Ovary (tissue), 9 donors: Measurements from ENCODE around the gene DOK3. TPM values are rescaled to one million over a fixed set of nuclear protein-coding genes. Genes with fewer than 3 reads are reported as not detected.
A peak's percentile ranks its signal among the peaks of the same experiment; 100 is the strongest.

ENCODE experiments used
- DNase-seq, 5 donors: peaks; one replicate each; pipeline ENCODE4 v3.0.0-alpha.2; 2019 to 2020
- H3K27ac ChIP-seq, 2 donors: fragments of 200-600 bp; one replicate each; pipeline versions ENCODE4 v1.5.1 to v1.8.0; 2019 to 2022
- H3K27me3 ChIP-seq: fragments of 200-600 bp; one replicate; pipeline ENCODE4 v1.8.0; 2022
- H3K36me3 ChIP-seq: fragments of 200-600 bp; sonication (generic); one replicate; pipeline ENCODE4 v1.5.1; 2019
- H3K4me1 ChIP-seq: one replicate; pipeline ENCODE4 v1.8.1; 2013; ENCODE audit warnings: mild to moderate bottlenecking, moderate library complexity; ENCODE audit not compliant: insufficient read depth
- H3K4me3 ChIP-seq: fragments of 200-600 bp; sonication (generic); one replicate; pipeline ENCODE4 v1.5.1; 2017
- H3K9me3 ChIP-seq, 2 donors: fragments of 200-600 bp in 1 of 2; sonication (generic) in 1 of 2; one replicate each; pipeline versions ENCODE4 v1.5.1 to v1.8.1; 2013 to 2019; ENCODE audit warnings: mild to moderate bottlenecking in 1 of 2, moderate library complexity in 1 of 2
- CTCF ChIP-seq, 3 donors: fragments of 450-650 bp in 2 of 3; fragments of 200-600 bp in 1 of 3; IDR thresholded peaks; one replicate each; pipeline versions ENCODE4 v1.5.1 to v1.8.0; 2016 to 2022; ENCODE audit warnings: antibody characterized with exemption in 3 of 3, mild to moderate bottlenecking in 1 of 3
- EP300 ChIP-seq: sonication (generic); formaldehyde crosslinking; IDR thresholded peaks from one replicate; pipeline ENCODE4 v1.6.1; 2017; ENCODE audit warnings: antibody characterized with exemption
- POLR2A ChIP-seq: fragments of 450-650 bp; IDR thresholded peaks from one replicate; pipeline ENCODE4 v1.6.1; 2017; ENCODE audit warnings: antibody characterized with exemption, mild to moderate bottlenecking, moderate library complexity
- WGBS, 3 donors: extraction: QIAGEN DNeasy Blood & Tissue Kit in 1 of 3; methylation state at CpG; one replicate each; pipeline versions ENCODE4 v1.1.5 to v1.1.7; 2013 to 2017; 5-methylcytosine and 5-hydroxymethylcytosine counted together
- intact Hi-C, 4 donors: fragments of 100-400 bp; cut with DNase I; formaldehyde crosslinking; loops; one replicate each; pipeline versions ENCODE4 v1.11.0 to v1.15.1; 2022 to 2023
- polyA plus RNA-seq, 2 donors: library from polyadenylated mRNA; stranded (reverse); fragments of 200-250 nt in 1 of 2; fragments of 350-450 nt in 1 of 2; fragmentation: Illumina TruSeq in 1 of 2; extraction: RNeasy Lipid Tissue Mini Kit (QIAGEN cat#74804) in 1 of 2; gene quantifications; one replicate each; pipeline ENCODE4 v1.2.3, GENCODE V29; 2013 to 2014
- total RNA-seq, 7 donors: library from RNA; depleted of rRNA in 2 of 7; stranded (reverse); fragments of >200 nt in 2 of 7; fragmentation: NEBNext Ultra II Directional in 3 of 7; extraction: Animal tissue kit (Norgen Biotek cat#: 25700) in 3 of 7; gene quantifications; one replicate each; pipeline versions ENCODE4 v1.1.0 to v1.2.4, GENCODE V29; 2016 to 2023
- donor health status: DM: no; HTN: no; CAD: no; lungs with moderate emphysema.
- donor health status: DM: no; HTN: no; CAD: no.
- donor health status: Bipolar disorder and iron deficiency.
- donor health status: DM: yes; HTN: yes; CAD: no.
- donor health status: DM: no; HTN: no; CAD: no.
- donor health status: DM: yes; HTN: yes; CAD: no.

DOK3 gene
- total and polyA plus RNA-seq, 9 donors: 1.3 to 7.2 (median 2.5) TPM

GRCh38 chr5:177467436-177467835 lies 42.2 kb downstream of the DOK3 start:
- WGBS, 3 donors: 94 to 96% (median 95%) methylated on average over 31 of the region's 31 CpGs
- no peak for TF ChIP-seq POLR2A
- Histone ChIP-seq H3K4me1 (peaks cover 9% of the 10 kb centered on the region), H3K9me3 (no peaks in the 10 kb centered on the region), H3K4me3 (no peak overlapping the region), H3K27me3 (no peaks in the 10 kb centered on the region), H3K27ac (no peak overlapping the region), H3K36me3 (no peaks in the 10 kb centered on the region)
- intact Hi-C loops: no loop called here
- peak in 1 of 5 donors; percentile 9 for DNase-seq

- intact Hi-C loops: no loop called here
- Histone ChIP-seq H3K27me3 (no peaks in the 10 kb centered on the region), H3K9me3 (no peaks in the 10 kb centered on the region), H3K4me3 (no peak overlapping the region), H3K36me3 (no peaks in the 10 kb centered on the region), H3K4me1 (peaks cover 4% of the 10 kb centered on the region), H3K27ac (no peak overlapping the region)
- TF ChIP-seq EP300 (no peak), CTCF (IDR thresholded peaks at IDR 0.05) (no peak), POLR2A (no peak)
- 94 to 96% (median 96%) methylated on average over 25 of the region's 25 CpGs for WGBS, 3 donors
- DNase-seq: no peak
Measured at GRCh38 chr5:177466861-177467260, 42.8 kb downstream of the DOK3 start.

DNA sequence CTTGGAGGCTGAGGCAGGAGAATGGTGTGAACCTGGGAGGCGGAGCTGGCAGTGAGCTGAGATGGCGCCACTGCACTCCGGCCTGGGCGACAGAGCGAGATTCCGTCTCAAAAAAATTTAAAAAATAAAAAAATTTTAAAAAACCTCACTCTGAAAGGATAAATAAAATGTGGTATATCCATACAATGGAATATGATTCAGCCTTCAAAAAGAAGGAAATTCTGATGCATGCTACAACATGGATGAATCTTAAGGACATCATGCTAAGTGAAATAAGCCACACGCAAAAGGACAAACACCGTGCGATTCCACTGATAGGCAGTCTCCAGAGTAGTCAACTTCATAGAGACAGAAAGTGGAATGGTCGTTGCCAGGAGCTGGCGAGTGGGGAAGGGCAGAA lies 44.6 kb downstream of the DOK3 start:
- TF ChIP-seq POLR2A: no peak
- TF ChIP-seq CTCF (IDR thresholded peaks at IDR 0.05): no peak
- TF ChIP-seq EP300: no peak
- no peak overlapping the region for H3K27ac ChIP-seq
- no peak overlapping the region for H3K4me3 ChIP-seq
- no peaks in the 10 kb centered on the region for H3K4me1 ChIP-seq
- WGBS, 3 donors: 96 to 99% (median 98%) methylated on average over 11 of the region's 11 CpGs
- H3K36me3 ChIP-seq: no peaks in the 10 kb centered on the region
- no peak for DNase-seq
- no peaks in the 10 kb centered on the region for H3K27me3 ChIP-seq
- no peaks in the 10 kb centered on the region for H3K9me3 ChIP-seq
- intact Hi-C loops: no loop called here

DNA sequence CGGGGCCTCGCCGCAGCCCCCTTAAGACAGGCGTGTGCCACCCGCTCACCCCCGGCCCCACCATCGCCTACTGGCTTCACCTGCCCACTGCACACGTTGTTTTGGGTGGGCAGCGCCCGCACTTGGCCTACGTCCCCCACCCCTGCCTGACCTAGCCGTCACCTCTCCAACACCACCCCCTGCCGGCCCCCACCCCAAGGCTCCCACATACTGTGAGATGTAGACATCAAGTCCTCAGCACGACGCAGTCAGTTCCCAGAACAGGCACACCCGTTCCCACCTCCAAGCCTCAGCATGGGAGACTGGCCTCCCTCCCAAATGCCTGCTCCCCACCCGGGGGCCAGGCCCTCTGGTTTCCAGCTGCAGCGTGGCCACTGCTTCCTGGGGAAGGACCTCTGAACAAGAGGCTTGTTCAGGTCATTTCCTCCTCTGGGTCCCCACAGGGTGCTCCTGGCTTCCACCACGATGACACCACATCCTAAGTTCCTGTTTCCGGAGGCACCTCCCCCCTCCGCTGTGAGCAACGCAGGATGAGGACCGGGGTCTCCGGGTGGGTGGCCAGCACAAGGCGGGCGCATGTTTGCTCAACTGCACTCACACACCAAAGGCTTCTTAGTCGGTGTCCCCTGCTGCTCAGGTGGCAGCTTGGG lies 47.5 kb downstream of the DOK3 start:
- Histone ChIP-seq H3K9me3 (no peaks in the 10 kb centered on the region), H3K27ac (no peak overlapping the region), H3K36me3 (no peaks in the 10 kb centered on the region), H3K4me3 (no peak overlapping the region), H3K4me1 (no peaks in the 10 kb centered on the region), H3K27me3 (no peaks in the 10 kb centered on the region)
- intact Hi-C loops: no loop called here
- TF ChIP-seq CTCF (IDR thresholded peaks at IDR 0.05): no peak
- no peak for DNase-seq
- WGBS, 3 donors: 79 to 80% (median 79%) methylated on average over 27 of the region's 27 CpGs

GRCh38 chr5:177459819-177460628 lies 49.6 kb downstream of the DOK3 start:
- Histone ChIP-seq H3K4me1 (peaks cover 3% of the 10 kb centered on the region), H3K4me3 (no peak overlapping the region), H3K9me3 (no peaks in the 10 kb centered on the region), H3K27me3 (no peaks in the 10 kb centered on the region), H3K36me3 (no peaks in the 10 kb centered on the region), H3K27ac (no peak overlapping the region)
- peak in 1 of 5 donors; percentile 37 for DNase-seq
- 90 to 92% (median 91%) methylated on average over 21 to 28 of the region's 28 CpGs for WGBS, 3 donors
- no peak for TF ChIP-seq CTCF (IDR thresholded peaks at IDR 0.05)
- no peak for TF ChIP-seq EP300
- no peak for TF ChIP-seq POLR2A
- intact Hi-C loops: loop anchor here in 3 of 4 donors (5.0 to 10.0 kb wide), 3 partner anchors 58 to 345 kb away; partner anchors contain the start of genes MXD3 (in 2 of the 3) and PFN3 (in 1 of the 3)
